ENCODE results near the gene GLB1L3.
"Not testable (repeated sequence)": the region's sequence is repeated elsewhere in the genome, so short reads cannot be mapped to it uniquely, and the experiment has no call there.

Gene GLB1L3

DNA sequence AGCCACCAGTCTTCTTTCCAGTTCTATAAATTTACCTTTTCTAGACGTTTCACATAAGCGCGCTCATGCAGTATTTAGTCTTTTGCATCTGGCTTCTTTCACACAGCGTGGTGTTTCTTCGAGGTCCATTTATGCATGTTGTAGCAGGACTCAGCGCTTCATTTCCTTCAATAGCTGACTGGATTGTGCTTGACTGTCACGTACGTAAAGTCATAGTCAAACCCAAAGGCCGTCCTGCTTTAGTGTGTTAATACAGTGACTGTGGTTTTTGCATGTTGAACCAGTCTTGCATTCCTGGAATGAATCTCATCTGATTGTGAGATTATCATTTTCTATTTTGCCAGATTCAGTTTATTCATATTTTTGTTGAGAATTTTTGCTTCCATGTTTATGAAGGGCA lies 18.5 kb downstream of the GLB1L3 start:
- no peak for DNase-seq (ENCODE audit: low read depth in 2 of 3, low spot score in 1 of 3)

GRCh38 chr11:134312223-134312622 lies 36.0 kb downstream of the GLB1L3 start:
- DNase-seq (ENCODE audit: low read depth in 2 of 3, low spot score in 1 of 3) = no peak

GRCh38 chr11:134312807-134313206 lies 36.6 kb downstream of the GLB1L3 start:
- no peak for DNase-seq (ENCODE audit: low read depth in 2 of 3, low spot score in 1 of 3)

DNA sequence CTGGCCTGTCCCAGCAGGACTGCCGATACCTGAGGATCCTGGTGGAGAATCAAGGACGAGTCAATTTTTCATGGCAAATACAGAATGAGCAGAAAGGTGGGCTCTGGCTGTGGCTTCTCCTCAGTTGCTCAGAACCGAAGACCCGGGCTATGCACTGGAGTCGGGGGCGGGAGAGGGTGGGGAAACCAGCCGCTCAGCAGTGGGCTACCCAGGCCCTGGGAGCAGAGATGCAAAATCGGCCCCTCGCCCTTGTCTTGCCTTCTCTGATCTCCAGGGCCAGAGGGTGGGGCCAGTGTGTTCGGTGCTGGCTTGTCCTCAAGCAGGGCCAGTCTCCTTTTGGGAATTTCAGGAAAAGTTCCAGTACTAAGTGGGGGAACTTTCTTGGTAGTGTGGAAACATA lies 37.2 kb downstream of the GLB1L3 start:
- no peak for DNase-seq (ENCODE audit: low read depth in 2 of 3, low spot score in 1 of 3)

GRCh38 chr11:134313821-134314607 lies 37.8 kb downstream of the GLB1L3 start:
- DNase-seq (ENCODE audit: low read depth in 2 of 3, low spot score in 1 of 3) = no peak

- no peak for DNase-seq (ENCODE audit: low read depth in 2 of 3, low spot score in 1 of 3)
Observed at GRCh38 chr11:134317103-134317502, 40.9 kb downstream of the GLB1L3 start.

- DNase-seq (ENCODE audit: low read depth in 2 of 3, low spot score in 1 of 3) = not testable (repeated sequence)
Observed at GRCh38 chr11:134321373-134321772, 45.2 kb downstream of the GLB1L3 start.

DNA sequence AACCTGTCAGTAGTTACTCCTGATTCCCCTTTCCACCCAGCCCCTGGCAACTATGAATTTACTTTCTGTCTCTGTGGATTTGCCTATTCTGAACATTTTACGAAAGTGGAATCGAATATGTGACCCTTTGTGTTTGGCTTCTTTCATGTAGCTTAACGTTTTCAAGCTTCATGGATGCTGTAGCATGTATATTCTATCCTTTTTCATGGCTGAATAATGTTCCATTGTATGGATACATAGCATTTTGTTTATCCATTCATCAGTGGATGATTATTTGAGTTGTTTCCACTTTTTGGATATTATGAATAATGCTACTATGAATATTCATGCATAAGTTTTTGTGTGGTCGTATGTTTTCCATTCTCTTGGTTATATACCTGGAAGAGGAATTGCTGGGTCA lies 46.4 kb downstream of the GLB1L3 start:
- no peak for DNase-seq (ENCODE audit: low read depth in 2 of 3, low spot score in 1 of 3)

DNA sequence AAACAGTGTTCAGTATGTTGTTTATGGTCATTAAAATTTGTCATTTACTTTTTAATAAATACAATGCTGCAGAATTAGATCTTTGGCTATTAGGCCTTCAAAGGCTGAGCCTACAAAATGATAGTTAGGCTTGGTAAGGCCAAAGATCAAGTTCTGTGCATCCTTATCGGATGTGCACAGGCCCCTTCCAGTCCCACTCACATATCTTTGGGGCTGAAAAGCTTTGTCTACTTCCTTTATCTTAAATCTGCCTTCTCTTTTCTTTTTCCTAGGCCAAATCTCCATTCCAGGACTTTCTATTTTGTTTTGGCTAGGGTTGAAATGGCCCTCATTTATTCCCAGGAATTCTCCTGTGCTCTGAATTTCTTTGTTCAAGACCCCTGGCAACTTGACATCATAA lies 52.3 kb downstream of the GLB1L3 start:
- no peak for DNase-seq (ENCODE audit: low read depth in 2 of 3, low spot score in 1 of 3)

DNA sequence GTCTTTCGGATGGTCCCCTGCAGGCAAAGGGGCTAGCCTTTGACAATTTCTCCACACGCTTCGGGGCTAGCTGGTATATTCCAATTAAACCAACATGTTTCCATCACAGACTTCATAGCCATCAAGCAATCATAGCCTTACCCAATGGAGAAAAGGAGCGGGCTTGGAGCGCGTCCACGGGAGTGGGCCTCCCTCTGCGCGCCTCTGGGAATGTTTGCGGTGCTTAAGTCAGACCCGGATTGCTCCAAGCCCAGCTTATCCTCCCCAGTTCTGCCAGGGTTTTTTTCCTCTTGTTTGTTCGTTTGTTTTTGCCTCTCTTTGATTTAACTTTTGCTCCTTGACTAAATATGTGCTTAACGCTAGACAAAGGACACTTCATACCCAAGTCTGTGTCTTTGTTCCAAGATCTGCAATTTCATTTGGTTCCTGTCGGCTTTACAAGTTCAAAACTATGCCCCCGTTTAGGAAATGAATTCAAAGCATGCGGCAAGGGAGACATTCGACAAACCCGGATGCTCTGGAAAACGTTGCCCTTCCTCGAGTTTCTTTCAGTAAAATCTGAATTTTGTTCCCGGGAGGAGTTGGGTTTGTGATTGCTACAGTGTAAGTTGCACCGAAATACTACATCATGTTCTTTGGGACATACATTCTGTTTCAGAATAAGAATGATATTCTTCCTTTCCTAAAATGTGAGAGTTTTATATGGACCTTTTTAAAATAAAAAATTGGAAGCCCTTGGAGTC lies 54.6 kb downstream of the GLB1L3 start:
- DNase-seq (ENCODE audit: low read depth in 2 of 3, low spot score in 1 of 3) = no peak

DNA sequence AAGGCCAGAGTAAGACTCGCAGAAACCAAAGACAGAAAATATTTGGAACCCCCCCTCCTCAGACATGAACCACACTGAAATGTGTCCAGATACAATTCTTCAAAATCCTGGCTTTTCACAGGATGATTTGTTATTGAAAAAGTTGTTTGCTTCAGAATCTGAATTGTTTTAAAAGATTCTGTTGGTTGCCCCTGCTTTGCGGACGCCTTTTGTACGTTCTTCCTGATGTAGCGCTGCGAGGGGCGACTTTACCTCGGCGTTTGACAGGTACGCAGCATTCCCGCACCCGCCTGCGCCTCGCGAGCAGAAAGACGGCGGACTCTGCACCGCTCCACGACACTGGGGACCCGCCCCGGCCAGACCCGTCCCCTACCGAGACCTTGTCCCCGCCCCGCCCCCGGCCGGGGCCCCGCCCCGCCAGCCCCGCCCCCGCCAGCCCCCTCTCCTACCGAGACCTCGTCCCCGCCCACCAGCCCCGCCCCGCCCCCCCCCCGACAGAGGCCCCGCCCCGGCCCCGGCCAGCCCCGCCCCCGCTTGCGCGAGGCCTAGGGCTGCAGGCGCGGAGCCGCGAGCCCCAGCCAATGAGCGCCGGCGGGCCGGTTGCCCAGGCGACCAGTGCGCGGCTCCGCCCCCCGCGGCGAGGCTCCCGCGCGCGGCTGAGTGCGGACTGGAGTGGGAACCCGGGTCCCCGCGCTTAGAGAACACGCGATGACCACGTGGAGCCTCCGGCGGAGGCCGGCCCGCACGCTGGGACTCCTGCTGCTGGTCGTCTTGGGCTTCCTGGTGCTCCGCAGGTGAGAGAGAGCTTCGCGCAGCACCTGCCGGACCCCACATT lies 55.4 kb downstream of the GLB1L3 start, which contains the start of gene GLB1L2:
Gene GLB1L2, plus strand, starts transcription at position 635 of the 835 bp plus-strand sequence. Its CDS starts 74 bp downstream, at position 709.
- DNase-seq (ENCODE audit: low read depth in 2 of 3, low spot score in 1 of 3) = peak; percentile 57 to 66 (median 57)

DNA sequence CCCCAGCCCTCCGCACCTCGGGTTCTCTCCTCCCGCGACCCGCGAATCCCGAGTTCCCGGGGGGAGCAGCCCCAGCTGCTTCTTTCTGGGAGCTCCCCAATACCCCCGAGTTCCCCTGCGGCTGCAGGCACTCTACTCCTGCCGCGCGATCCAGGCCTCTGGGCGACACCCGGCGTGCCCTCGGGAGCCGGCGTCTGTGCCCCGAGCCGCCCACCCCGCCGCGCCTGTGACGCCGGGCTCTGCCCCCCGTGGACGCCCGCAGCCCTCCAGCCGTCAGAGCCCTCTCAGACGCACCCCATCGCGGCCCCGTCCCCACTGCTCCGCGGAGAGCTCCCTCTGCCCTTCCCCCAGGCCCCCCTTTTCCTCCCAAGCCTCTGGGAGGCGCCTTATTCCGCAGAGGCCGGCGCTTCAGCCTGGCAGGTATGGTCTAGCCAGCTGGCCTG lies 56.0 kb downstream of the GLB1L3 start:
- DNase-seq (ENCODE audit: low read depth in 2 of 3, low spot score in 1 of 3) = peak in 1 of 3 donors; percentile 5

DNA sequence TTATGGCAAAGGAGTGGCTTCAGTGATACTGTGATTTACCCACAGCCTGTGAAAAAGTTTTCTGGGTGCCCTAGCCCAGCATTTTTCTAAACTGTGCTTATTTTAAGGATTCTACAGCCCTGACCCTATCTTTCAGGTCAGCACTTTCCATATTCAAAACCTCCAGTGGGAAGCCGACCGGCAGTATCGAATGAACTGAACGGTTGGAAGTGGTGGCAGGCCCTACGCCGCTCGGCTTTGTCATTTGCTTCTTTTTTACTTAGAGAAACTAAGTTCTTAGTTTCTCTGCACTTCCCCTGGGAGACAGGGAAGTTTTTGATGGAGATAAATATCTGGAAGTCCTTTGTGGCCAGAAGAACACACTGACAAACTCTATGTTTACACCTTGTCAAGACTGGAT lies 56.6 kb downstream of the GLB1L3 start:
- DNase-seq (ENCODE audit: low read depth in 2 of 3, low spot score in 1 of 3) = no peak

DNA sequence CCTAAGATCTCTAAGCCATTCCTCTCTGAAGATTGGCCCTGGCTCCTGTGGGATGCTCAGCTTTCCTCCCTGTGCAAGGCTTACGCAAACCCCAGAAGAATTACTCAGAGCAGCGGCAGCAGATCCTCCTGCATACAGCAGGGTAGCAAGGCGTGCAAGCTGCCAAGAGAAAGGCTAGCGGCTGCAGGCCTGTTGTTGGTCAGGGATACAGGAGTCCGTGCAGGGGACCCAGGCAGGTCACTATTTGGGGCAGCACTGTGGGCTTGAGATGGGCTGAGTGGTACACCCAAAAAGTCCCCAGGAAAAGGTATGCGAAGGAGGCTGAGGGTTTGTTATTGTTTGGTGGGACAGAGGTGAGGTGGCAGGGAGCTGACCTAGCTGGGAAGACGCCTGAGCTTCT lies 57.1 kb downstream of the GLB1L3 start:
- no peak for DNase-seq (ENCODE audit: low read depth in 2 of 3, low spot score in 1 of 3)

DNA sequence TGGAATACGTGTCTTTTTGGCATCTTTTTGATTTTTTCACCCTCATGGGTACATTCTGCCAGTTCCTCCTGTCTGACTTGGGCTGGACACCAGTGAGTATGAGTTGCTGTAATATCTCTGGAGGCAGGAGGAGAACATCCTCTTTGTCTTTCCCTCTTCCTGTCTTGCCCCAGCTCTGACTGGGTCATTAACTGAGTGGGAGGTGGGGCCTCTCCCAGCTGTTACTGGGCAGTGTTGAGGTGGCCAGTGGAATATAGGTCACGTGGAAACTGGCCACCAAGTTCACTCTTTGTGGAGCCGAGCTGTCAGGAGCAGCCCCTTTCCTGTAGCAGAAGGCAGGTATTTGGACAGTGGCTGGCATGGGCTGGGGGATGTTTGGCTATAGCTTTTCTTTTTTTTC lies 57.8 kb downstream of the GLB1L3 start:
- no peak for DNase-seq (ENCODE audit: low read depth in 2 of 3, low spot score in 1 of 3)

DNA sequence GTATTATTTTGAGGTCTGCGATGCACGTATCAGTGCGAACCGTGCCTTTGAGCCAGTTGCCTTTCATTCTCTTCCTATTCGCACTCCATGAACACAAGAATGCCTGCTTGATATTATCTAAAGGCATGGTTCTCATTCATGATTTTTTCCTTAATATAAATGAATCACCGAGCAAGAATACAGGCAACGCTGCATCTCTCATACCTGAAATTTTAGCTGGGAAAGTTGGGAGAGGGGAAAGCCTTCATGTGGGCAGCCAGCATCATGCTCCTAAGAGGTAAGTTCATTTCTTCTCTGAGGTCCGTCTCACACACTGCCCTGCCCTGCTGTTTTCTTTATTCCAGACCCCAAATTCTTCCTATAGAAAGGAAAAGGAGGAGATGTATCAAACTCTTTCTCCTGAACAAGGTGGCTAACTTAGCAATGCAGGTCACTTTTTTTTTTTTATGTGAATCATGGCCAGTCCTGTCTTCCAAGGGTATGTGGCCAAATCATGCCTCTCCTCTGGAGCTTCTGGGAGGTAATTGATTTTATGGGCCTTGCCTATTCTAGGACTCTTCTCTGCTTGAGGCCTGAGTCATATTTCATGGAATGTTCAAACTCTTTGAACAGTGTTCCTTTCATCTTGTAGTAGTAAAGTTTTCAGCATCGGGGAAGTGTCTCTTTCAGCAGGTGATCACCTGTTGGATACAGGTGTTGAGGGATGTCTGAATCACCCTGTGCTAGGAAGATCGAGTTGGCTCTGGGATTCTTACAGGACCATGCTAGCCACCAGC lies 58.8 kb downstream of the GLB1L3 start:
- no peak for DNase-seq (ENCODE audit: low read depth in 2 of 3, low spot score in 1 of 3)

- no peak for DNase-seq (ENCODE audit: low read depth in 2 of 3, low spot score in 1 of 3)
Observed at GRCh38 chr11:134337051-134337450, 60.9 kb downstream of the GLB1L3 start.

DNA sequence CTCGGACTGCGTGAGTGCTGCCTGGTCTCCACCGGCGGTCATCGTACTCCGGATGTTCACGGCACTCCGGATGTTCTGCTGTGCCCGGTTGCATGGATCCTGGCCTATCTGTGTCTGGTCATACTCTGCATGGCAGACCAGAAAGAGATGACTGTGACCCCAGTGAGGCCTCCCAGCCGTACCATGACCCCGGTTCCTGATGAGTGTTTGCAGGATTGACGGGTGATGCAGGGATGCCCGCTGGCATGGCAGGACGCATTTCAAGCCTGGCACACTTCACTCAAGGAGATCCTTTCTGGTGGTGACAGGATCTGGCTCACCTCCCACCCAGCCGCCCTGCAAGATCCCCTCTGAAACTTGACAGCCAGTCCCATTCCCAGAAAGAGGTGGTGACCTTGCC lies 61.9 kb downstream of the GLB1L3 start:
- DNase-seq (ENCODE audit: low read depth in 2 of 3, low spot score in 1 of 3) = no peak

GRCh38 chr11:134338654-134339053 lies 62.5 kb downstream of the GLB1L3 start:
- DNase-seq (ENCODE audit: low read depth in 2 of 3, low spot score in 1 of 3) = no peak

- DNase-seq (ENCODE audit: low read depth in 2 of 3, low spot score in 1 of 3) = no peak
Observed at GRCh38 chr11:134339756-134340155, 63.6 kb downstream of the GLB1L3 start.
